Spleen (tissue), 3 donors: ENCODE measurements around the gene NDUFV2.

Source experiments
- POLR2A ChIP-seq, 3 donors: fragments of 450-650 bp; IDR thresholded peaks; one replicate each; pipeline ENCODE4 v1.5.1; 2017; ENCODE audit warnings: antibody characterized with exemption in 3 of 3, mild to moderate bottlenecking in 1 of 3
- POLR2AphosphoS5 ChIP-seq, 3 donors: sonication (generic); formaldehyde crosslinking; IDR thresholded peaks; one replicate each; pipeline ENCODE4 v1.5.1; 2017; ENCODE audit warnings: antibody characterized with exemption in 3 of 3

GRCh38 chr18:9100796-9101195 is 1.7 kb upstream of the NDUFV2 start:
- TF ChIP-seq POLR2AphosphoS5 (IDR thresholded peaks at IDR 0.05) = no peak
- no peak for TF ChIP-seq POLR2A (IDR thresholded peaks at IDR 0.05)
